NK-92 (cell line): ENCODE data around the gene TOR2A.
A peak's percentile ranks its signal among the peaks of the same experiment; 100 is the strongest.

Experiments
- DNase-seq: peaks from one replicate; lab custom pipeline; 2025; ENCODE audit not compliant: unreplicated experiment; lab: John Stamatoyannopoulos, UW

TOR2A gene

DNA sequence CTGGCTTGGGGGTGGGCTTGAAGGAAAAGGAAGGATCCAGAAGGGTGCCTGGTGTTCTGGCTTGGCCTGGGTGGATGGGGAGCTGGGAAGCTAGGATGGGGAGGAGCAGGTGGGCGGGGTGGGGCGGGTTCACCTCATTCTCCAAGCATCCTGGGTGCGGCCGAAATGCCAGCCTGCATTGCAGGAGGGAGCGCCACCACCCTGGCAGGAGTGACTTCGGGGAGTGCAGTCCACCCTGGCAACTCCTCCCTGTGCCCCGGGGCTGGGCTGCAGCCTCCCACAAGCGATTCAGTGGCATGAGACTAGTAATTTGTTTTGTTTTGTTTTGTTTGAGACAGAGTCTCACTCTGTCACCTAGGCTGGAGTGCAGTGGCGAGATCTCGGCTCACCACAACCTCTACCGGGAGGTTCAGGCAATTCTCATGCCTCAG lies 13.7 kb downstream of the TOR2A start:
- DNase-seq = no peak

- no peak for DNase-seq
Measured at GRCh38 chr9:127720865-127721227, 14.2 kb downstream of the TOR2A start.

GRCh38 chr9:127720031-127720864 lies 14.8 kb downstream of the TOR2A start:
- DNase-seq = no peak

DNA sequence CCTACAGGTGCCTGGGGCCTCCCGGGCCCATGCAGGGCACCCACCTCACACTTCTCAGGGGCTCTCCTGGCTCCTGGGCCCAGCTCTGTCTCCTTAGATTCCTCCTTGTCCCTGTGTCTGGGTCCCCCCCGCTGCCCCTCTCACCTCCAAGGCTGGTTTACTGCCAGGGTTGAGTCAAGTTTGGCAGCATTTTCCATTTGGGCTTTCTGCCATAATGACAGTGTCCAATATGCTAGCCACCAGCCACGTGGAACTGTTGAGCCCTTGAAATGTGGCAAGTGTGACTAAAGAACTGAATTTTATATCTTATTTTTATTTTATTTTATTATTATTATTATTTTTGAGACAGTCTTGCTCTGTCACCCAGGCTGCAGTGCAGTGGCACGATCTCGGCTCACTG lies 17.3 kb downstream of the TOR2A start:
- DNase-seq = no peak

GRCh38 chr9:127716412-127716811 lies 18.7 kb downstream of the TOR2A start:
- DNase-seq = no peak

GRCh38 chr9:127715470-127716337 lies 19.4 kb downstream of the TOR2A start, which contains the start of the genes PTRH1 and TTC16:
TSS of gene PTRH1 (minus strand) at chr9:127715663. CDS start at chr9:127715639, 24 bp downstream.
TSS of gene TTC16 (plus strand) at chr9:127716079. CDS start at chr9:127716146, 67 bp downstream.
- DNase-seq = peak; percentile 75

- no peak for DNase-seq
Measured at GRCh38 chr9:127714951-127715469, 20.1 kb downstream of the TOR2A start.

- DNase-seq = no peak
Measured at GRCh38 chr9:127714020-127714750, 20.9 kb downstream of the TOR2A start.

- DNase-seq = no peak
Measured at GRCh38 chr9:127712867-127713266, 22.2 kb downstream of the TOR2A start.

DNA sequence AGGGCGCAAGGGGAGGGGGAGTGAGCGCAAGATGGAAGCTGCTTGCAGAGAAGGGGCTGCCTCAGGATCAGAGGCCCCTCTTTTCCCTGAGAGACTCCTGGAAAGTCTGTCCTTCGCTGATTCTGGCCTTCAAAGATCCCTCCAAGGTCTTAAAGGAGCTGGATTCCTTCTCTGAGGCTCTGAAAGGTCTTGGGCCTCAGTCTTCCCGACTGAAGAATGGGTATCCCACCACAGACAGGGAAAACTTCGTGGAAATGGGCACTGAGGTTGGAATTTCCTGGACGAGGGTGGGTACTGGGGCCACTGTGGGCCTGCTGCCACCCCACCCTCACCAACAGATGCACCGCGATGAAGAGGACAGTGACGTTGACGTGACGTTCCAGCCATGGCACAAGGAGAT lies 22.7 kb downstream of the TOR2A start:
- no peak for DNase-seq

- DNase-seq = no peak
Measured at GRCh38 chr9:127711831-127712274, 23.2 kb downstream of the TOR2A start.

DNA sequence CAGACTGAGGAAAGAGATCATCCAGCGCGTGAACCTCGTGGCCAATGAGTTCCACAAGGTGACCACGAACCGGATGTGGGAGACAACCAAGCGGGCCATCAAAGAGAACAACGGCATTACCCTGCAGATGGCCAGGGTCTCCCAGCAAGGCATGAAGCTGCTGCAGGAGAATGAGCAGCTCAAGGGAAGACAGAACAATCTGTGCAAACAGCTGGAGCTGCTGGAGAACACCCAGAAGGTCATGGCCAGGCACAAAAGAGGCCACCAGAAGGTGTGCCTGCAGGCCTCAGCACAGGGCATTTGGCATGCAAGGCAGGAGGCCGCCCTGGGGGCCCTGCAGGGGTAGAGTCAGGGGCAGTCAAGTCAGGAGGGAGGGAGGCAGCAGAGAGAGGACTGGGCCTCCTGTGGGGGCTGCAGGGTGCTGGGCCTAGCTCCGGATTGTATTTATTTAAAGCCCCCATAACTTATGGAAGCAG lies 23.8 kb downstream of the TOR2A start:
- no peak for DNase-seq

GRCh38 chr9:127710204-127710783 lies 24.8 kb downstream of the TOR2A start:
- DNase-seq = no peak

DNA sequence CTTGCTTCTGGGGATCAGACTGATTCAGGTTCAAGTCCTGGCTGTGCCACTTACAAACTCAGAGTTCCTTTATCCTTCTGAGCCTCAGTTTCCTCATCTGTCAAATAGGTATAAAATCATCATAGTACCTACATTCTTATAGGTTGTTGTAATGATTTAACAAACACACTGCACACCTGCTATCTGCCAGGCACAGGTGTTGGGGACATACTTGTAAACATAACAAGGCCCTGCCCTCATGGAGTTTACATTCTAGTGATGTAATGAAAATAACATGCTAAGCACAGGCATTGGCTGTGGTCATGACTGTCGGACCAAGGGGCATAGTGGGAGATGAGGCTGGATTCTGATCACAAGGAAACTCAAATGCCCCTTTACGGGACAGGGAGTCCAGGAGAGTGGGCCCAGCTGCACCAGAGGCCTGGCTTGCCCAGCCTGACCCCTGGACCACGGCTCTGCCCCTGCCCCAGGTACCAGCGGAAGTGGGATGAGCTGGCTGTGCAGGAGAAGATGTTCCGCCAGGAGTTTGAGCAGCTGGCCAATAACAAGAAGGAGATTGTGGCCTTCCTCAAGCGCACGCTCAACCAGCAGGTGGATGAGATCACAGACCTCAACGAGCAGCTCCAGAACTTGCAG lies 26.0 kb downstream of the TOR2A start:
- no peak for DNase-seq

- no peak for DNase-seq
Measured at GRCh38 chr9:127707766-127708165, 27.3 kb downstream of the TOR2A start.

- DNase-seq = no peak
Measured at GRCh38 chr9:127706836-127707241, 28.3 kb downstream of the TOR2A start, which contains the start of gene CFAP157. TSS of gene CFAP157 (plus strand) at chr9:127706988. CDS start at chr9:127707032, 44 bp downstream.

- no peak for DNase-seq
Measured at GRCh38 chr9:127705577-127706379, 29.3 kb downstream of the TOR2A start.

DNA sequence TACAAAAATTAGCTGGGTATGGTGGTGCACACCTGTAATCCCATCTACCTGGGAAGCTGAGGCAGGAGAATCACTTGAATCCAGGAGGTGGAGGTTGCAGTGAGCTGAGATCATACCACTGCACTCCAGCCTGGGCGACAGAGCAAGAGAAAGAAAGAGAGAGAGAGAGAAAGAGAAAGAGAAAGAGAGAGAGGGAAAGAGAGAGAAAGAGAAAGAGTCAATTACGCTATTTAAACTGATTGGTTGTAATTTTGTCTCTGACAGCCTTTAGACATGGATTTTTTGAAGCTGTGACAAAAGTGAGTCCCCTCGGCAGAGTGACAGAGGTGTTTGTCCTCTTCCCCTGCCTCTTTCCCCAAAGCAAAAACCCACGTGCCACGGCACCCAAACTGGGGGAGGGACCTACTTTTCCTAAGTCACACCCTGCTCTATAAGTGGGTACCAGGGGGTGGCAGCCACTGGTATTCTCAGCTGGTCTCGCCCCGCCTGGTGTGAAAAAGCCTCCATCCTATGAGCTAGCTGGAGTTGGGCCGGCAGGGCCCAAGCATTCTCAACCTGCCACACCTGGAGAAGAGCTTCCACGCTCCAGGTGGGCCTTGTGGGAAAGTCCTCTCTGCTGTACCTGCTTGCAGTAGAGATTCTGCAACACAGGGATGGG lies 31.7 kb downstream of the TOR2A start:
- DNase-seq = no peak
